Measurements from ENCODE around the gene UBXN10.

The UBXN10 gene

DNA sequence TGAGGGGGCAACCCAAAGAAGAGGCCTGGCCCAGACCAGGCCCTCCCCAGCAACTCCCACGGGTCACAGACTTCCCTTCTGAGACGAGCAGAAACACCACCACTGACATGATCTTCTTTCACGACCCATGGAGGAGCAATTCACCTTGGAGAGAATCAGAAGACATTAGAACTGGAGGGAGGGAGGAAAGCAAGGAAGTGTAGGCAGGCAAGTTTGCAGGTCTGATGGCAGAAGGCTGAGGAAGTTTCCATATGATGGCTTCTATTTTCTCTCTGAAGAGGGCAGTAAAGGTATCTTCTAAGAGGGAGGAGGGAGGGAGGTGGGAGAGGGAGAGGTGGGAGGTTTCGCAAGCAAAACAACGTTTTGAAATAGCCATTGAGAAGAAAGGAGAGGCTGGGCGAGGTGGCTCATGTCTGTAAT is 1.4 kb upstream of the UBXN10 start:
- no peak for DNase-seq

DNA sequence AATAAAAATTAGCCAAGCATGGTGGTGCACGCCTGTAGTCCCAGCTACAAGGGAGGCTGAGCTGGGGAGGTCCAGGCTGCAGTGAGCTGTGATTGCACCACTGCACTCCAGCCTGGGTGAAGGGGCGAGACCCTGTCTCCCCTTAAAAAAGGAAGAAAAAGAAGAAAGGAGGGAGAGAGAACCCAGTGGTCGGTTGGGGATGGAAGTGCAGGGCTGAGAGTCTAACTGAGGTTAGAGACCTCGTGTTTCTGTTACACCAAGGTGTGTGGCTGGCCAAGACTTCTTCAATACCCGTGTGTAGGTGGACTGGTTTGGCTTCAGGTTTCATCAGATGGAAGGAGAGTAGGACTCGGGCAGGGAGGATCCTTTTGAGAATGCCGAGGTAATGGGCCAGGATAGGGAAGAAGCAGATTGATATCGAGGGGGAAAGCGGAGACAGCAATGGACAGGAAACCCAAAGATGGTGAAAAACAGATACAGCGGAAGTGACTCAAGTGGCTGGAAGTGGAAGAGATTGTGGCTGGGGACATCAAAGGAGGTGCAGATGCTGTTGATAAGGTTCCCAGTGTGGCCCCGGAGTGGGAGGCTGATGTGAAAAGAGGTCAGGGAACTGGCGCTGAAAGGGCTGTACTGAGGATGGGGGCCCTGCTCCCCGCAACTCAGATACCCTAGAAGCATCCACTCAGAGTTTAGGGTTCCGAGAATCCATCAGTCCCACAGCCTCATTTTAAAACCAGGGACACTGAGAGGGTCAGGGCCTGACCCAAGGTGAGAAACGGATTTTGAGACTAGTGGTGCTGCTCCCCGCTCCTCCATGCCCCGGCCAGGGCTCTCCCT is 681 bp upstream of the UBXN10 start:
- peak; percentile 43 to 47 for DNase-seq

DNA sequence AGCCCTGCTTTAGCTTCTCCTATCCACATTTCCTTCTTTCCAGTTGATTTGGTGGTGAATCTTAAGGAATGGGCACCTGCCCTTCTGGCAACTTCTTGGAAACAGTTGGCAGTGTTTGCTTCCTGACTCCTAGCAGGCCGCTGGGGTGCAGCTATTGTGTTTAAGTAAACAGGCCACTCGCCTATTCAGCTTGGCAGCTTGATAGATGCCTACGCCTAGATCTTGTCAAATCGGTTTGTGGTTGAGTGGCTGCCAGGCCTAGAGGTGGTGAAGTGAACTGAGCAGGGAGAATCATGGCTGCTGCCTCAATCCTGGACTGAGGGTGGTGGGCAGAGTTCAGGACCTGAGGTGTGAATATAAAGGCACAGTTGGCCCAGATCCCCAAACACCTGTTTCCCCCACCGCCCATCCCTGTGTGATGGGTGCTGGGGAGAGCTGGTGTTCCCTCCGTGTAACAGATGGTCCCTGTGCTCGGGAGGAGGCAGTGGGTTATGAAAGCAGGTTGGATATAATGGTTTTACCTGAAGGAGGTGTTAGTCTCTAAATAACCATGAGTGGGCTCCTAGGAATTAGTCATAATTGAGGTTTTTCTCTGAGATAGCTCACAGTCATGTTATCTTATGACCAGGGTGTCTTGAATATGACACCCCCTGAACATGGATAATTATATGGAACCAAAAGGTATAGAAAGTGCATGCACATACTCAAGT is 1.4 kb downstream of the UBXN10 start:
- no peak for DNase-seq

DNA sequence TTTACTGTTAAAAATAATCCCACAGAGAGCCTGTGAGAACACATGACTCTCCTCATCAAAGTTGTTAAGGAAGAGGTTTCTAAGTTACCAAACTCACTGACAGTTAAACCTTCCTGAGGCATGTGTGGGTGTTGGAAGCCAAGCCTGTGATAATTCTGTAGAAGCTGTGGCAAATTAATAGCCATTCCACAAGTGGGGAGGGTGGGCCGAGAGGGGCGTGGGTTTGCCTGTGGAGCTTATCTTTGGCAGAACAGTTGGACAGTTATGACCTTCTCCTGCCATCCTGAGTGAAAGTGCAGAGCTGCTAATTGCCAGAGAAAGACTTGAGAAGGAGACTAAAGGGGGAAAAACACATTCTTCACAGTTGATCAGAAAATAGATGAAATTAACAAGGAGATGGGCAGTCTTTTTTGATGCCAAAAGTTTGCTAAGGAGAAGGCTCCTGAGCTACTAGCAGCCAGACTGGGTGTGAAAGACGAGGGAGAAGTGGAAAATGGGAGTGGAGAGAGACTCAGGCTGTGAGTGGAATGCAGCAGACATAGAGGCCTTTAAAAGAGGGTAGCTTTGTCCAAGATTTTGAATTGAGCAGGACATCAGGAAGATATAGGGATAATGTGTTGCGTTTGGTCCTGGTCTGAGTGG is 2.0 kb downstream of the UBXN10 start:
- DNase-seq: no peak

DNA sequence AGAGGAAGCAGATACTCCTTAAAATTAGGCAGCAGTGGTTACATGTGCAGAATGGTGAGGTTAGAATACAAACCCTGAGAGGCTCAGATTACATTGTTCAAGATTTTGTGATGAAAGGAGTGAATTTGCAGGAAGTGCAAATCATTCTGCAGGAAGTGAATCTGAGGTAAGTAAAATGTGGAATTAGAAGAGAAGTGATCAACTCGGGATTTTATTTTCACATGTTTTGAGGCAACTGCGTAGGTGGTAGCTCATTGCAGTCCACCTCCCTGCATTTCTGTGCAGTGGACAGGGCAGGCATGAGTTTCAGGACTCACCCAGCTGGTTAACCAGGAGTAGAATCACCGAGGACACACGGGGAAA is 2.5 kb downstream of the UBXN10 start:
- DNase-seq: no peak

DNA sequence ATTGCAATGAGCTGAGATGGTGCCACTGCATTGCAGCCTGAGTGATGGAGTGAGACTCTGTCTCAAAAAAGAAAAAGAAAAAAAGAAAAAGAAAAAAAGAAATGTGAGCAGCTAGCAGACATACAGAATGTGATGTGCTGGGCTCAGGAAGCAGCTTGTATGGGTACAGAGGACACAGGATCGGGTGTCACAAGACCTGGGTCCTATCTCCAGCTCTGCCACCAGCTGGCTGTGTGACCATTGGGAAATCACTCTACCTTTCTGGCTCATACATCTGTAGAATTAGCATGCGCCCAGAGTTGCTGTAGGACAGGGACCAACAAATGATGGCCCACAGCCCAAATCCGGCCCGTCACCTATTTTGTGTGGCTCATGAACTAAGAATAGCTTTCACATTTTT is 3.8 kb downstream of the UBXN10 start:
- no peak for DNase-seq

DNA sequence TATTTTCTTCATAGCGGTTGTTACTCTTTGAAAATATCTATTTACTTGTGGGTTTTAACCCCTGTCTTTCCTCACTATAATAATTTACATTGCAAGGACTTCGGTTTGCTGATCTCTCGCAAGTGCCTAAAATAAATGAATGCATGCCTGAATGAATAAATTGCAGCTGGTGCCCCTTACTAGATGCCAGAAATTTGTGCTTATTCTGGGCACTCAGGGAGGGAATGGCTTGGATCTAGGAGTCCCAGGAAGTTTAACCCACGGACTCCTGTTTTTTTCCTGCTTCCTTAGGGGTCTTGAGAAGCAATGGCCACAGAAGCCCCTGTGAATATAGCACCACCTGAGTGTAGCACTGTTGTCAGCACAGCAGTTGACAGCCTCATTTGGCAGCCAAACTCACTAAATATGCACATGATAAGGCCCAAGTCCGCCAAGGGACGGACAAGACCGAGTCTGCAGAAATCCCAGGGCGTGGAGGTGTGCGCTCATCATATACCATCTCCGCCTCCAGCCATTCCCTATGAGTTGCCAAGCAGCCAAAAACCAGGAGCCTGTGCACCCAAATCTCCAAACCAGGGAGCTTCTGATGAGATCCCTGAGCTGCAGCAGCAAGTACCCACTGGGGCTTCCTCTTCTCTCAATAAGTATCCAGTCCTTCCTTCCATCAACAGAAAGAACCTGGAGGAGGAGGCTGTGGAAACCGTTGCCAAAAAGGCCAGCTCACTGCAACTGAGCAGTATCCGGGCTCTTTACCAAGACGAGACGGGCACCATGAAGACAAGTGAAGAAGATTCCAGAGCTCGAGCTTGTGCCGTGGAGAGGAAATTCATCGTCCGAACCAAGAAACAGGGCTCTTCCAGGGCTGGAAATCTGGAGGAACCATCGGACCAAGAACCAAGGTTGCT is 4.6 kb downstream of the UBXN10 start:
- no peak for DNase-seq

DNA sequence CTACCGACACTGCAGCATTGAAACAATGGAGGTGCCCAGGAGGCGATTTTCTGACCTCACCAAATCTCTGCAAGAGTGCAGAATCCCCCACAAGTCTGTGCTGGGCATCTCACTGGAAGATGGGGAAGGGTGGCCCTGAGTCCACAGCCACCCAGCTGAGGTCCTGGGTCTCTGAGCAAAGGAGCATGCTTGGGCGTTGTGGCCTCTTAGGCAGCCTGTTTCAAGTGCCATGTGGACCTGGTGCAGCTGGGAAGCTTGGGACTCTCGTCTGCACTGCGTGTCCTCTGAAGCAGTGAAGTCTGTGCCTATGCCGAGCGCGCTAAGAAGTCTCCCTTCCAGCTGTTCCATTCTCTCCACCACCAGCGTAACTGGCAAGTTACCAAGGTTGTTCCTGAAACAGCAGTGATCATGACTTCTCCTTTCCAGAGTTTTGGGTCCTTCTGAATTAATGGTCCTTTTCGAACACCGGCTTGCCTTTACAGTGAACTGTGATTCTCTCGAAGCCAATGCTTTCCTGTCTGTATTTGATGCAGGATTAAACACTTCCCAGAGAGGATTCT is 5.5 kb downstream of the UBXN10 start:
- DNase-seq: no peak

DNA sequence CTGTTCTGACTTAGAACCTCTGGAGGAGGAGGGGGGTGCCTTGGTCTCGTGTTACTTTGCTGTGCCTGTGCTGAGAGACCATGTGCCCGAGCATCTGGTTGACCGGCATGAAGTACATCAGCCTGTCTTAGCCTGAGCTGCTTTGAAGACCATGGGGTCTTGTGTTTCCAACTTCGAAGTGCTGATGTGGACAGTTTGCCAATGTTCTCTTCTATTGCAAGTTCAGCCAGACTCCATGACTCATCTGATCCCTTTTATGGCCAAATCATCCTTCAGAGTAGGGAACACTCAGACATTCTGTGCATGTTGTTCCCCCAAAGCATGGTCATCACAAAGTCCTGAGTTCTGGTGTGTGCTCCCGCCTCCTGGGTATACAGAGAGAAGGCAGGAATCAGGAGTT is 6.5 kb downstream of the UBXN10 start:
- DNase-seq: no peak

DNA sequence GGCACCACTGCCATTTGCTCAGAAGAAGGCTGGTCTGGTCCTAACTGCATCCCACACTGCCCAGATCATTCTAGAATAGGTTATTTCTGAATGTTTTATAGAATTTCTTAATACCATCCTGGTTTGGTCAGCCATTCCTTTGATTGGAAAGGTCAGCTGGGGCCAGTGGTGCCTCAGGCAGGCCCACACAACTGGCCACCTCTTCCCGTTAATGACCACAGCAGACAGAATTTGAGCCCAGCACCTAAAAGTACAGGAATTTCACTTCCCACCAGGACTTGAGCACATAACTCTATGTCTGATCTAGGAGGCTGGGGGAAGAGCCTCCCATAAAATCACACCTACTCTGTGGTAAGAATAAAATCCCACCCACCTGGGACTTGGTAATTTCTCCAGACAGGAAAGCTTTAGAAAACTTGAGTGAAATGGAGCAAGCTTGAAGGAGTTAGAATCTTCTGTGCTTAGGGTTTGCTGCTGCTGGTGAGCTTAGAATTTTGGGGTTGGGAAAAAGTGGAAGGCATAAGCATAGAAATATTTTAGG is 7.0 kb downstream of the UBXN10 start:
- DNase-seq: no peak

DNA sequence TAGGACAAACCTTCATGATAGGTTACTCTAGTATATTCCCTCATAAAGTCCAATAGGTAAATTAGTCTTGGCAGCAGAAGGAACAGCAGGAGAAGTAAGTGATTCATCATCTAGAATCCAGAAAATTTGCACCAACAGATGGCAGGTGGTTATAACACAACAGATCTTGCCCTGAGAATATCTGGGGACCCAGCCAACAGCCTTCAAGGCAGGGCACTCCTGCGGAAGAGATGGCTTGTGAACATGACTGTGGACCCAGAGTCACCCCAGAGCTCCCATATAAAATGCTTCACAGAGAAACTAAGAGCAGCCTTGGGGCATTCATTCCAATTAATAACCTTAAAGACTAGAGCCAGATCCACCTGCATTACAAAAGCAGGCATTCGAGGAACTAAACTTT is 8.3 kb downstream of the UBXN10 start:
- DNase-seq: no peak

DNA sequence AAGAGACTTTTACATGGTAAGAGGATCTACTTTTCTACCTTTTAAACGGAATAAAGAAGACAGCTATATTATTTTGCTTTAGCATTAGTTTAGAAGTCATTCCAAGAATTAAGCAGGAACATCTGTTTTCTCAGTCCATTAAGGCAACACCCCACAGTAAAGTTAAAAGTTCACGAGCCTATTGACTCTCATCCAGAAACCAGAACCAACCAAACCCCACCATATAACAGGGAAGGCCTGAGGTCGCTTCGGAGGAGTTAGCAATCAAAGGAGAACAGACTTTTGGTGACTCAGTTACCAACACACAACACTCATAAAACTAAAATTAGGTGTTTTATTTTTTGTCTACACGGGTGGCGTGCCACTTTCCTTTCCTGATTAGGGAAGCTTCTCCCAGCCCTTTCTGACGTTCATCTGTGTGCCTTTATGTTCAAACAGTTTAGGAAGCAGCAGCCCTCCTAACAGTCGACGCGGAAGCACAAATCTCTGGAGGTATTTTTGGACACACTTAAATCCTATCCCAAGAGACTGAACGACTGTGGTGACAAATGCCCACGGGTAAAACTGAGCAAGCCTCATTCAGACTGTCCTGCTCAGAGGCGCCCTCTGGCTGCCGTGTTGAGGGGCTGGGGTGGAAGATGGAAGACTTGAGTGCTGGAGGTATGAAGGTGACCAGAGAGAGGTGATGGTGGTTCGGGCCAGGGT is 9.0 kb downstream of the UBXN10 start:
- DNase-seq: peak; percentile 72

DNA sequence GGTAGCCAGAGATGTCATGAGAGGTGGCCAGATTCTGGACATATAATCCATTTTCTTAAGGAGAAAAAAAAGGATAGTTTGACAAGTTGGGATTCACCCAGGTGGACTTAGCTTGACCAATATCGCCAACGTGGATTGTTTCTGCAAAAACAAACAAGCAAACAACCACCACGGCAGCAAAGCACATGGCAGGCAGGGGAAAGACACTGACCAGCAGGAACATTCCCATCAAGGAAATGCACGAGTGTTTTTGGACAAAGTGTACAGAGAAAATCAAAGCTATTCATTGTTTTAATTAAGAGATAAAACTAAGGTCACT is 9.5 kb downstream of the UBXN10 start:
- DNase-seq: no peak

DNA sequence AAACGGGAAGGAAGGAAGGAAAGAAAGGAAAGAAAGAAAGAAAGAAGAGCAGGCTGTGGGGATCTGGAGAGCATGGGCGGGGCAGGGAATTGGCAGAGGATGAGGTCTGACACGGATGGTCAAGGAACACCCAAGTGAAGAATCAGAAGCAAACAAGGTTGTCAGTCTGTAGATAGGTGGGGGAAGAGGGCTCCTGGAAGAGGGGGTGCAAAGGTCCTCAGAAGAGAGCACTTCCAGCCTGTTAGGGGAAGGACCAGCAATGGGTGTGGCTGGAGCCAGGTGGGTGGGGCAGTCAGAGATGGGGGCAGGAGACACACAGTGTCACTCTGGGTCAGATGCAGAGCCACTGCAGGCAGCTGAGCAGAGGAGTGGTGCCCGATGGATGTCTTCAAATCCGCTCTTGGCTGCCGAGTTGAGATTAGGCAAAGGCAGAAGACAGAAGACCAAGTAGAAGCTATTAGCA is 11.5 kb downstream of the UBXN10 start:
- DNase-seq: no peak

DNA sequence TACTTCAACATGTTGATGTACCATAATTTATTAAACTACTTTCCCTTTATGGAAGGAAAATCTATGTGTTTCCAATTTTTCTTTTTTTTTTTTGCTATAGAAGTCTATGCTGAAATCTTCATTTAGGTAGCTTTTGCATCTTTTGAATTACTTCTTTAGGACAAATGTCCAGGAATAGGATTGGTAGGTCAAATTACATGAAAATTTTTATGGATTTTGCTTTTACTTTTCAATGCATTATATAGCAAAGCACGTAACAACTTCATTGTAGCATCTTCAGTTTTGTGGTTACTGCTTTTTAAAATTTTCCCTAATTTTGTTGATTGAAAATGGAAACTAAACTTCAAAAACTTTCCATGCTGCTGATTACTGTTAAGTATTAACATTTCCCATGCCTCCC is 12.4 kb downstream of the UBXN10 start:
- no peak for DNase-seq

DNA sequence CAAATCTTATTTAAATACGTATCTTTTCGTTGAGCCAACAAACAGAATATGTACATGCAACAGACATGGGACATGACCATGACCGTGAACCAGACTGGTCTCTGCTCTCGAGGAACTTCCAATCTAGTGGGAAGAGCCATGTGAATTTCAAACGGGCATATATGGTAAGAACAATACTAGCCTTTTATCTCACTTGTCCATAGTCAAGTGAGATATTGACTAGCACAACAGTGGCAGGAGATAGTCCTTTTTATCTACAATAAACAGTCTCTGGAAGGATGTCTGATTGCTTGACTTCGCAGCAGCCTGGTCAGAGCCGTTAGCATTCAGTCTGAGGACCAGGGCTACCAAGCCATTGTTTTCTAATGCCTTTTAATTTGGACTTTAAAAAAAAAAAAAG is 13.0 kb downstream of the UBXN10 start:
- DNase-seq: no peak

DNA sequence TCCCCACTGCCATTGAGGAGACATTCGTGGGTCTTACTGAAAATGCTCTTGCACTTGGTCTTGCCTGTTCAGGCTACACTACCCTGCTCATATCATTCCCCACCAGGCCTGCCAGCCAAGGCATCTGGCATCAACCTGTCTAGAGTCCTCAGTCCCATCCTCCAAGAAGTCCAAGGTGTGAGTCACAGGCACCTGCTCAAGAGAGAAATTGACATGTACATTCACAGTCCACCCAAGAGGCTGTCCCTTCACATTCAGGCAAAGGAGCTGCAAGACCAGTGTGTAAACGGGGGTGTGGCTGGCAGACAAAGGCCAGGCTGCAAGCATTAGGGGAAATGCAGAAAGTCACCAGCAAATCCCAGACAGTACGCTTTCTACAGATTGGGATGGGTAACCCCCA is 13.5 kb downstream of the UBXN10 start:
- DNase-seq: no peak

DNA sequence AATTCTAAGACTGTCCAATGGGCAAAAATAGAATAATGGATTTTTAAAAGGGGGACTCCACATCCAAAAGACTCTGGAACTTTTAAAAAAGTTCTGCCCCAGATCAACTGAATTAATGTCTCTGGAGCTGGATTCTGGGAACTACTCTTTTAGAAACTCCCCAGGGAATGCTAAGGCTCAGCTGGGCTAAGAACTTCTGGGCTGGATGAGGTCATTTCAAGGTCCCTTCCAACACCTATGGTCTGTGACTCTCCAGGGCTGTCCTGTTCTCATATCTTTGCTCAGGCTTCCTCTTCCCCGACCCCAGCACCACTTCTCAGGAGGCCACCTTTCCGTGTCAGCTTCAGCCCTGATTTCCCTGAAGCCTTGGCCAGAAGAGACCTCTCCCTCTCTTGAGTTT is 13.9 kb downstream of the UBXN10 start:
- DNase-seq: no peak

DNA sequence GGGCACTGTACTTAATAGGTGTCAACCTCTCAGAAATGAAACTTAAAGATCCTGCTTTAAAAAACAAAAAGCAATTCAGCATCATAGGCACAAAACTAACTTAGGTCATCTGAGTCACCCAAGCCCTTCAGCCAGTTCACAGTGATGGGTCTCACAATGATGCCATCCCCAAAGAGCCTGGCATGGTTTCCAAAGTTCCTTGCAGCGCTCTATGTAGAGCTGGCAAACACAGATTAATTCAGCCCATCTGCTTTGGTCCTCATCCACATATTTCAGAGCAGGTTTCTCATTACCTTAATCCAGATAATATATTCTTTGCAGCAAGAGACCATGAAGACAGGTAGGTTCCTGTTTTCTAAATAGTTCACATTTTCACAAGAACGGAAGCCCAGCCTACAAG is 15.1 kb downstream of the UBXN10 start:
- no peak for DNase-seq

DNA sequence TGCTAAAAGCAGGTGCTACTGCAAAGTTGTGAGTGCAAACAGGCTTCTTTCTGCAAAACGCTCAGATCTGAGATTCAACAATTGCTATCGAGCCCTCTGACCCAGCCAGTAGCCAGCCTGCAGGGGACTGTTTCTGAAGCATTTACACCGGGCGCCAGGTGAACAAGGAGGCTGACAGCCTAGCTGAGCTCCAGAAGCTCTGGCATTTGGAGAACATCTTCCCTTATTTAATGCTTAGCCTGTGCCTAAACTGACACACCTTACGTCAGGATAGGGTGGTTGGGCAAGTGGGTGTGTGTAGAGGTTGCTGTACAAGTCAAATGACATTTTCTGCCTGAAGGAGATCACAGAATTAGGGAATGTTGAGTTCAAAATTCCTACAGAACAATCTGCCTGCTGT is 16.3 kb downstream of the UBXN10 start:
- no peak for DNase-seq

DNA sequence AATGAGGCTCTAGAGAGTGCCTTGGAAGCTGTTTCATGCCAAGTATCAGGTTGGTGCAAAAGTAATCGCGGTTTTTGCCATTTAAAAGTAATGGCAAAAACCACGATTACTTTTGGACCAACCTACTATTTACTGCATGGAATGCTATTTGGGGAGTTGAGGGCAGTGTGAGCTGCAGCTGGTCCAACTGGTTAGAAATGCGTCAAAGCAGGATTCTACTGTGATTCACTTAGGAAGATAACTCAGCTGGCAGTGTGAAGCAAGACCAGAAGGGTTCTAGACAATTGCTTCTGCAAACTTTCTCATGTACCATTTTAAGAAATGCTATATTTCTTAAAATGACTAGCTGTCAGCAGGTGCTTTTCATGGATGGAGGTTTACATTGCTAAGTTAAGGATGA is 21.6 kb downstream of the UBXN10 start:
- no peak for DNase-seq

DNA sequence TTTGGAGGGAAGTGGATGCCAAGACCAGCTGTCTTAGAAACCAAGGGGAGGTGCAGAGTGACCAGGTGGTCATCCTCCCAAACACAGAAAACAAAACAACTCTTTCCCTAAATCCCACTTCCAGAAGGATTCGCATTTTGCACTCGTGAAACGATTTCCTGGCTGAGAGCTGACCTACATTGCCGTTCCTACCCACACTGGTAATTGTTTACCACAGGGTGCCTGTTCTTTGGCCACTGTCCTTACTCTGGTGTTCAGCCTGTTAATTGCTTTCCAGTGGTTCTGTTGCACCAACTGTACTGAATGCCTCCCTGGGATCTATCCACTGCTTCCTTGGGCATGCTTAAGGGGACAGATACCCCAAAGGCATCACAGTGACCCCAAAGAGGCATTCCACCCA is 23.6 kb downstream of the UBXN10 start:
- no peak for DNase-seq
